NCI-H82 treated with DMSO at 0.1 percent for 48 hours (cell line): Measurements from ENCODE around the gene CABP4.

Source experiments
- DNase-seq: peaks from one replicate; lab custom pipeline; 2025; ENCODE audit not compliant: unreplicated experiment; lab: John Stamatoyannopoulos, UW

CABP4 gene

DNA sequence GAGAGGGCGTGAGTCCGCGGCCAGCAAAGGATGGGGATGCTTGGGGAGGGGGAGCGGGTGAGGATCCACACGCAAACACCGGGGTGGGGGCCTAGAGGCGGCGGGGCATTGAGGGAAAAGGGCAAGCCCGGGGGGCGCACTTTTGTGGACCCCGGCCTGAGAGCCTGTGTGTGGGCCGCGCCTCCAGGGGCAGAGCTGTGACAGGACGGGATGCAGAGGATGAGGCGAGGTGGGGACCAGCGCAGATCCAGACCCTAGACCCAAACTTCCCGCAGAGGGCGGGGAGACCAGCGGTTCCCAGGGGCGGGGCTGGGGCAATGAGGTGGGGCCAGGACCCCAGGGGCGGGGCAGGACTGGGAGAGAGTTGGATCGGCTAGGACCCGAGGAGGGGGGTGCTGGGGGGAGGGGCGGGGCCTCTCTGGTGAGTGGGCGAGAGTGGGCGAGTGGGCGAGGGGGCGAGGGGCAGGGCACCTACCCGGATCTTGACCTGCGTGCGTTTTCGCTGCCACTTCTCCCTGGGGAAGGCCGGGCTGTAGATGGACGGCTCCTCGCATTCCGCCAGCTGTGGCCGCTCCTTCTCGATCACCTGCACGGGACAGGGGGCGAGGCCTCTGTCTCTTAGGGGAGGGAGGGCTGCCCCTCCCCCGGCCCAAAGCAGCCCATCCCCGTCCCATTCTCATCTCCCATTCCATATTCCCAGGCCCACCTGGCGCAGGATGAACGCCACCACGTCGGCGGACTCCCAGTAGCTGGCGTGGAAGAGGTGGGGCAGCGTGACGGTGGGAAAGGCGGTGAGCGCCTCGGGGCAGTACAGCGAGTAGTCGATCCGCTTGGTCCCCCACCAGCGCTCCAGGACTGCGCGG is 39.4 kb downstream of the CABP4 start:
- DNase-seq: no peak

DNA sequence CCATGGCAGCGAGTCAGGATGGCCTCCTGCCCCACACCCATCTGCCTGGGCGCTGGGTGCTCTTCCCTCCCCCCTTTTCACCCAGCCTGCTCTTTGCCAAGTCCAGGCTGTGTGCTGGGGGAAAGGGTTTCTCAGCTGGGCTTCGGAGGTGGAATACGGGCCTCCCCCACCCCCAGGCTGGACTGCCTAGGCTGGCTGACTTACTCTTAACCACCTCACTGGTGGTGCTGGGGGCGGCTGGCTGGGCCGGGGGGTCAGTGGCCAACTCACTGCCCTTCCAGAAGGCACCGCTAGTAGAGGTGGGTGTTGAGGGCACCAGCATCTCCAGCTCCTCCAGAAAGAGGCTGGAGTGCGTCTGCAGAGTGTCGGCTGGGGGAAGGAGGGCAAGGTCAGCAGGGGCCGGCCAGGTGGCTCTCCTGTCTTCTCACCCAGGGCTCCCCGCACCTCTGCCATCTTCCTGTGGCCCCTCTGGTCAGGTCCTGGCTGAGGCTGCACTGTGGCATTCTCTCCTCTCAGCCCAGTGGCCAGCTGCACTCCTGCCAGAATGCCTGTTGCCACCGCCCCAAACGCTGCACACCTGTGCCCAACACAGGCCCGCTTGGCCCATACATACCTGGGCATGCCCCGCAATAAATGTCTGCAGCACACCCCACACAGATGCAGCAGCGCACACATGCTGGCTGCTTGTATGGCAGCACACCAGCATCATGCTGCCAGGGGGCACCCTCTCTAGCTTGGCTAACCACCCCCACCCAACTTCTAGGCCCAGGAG is 40.3 kb downstream of the CABP4 start:
- DNase-seq: no peak

DNA sequence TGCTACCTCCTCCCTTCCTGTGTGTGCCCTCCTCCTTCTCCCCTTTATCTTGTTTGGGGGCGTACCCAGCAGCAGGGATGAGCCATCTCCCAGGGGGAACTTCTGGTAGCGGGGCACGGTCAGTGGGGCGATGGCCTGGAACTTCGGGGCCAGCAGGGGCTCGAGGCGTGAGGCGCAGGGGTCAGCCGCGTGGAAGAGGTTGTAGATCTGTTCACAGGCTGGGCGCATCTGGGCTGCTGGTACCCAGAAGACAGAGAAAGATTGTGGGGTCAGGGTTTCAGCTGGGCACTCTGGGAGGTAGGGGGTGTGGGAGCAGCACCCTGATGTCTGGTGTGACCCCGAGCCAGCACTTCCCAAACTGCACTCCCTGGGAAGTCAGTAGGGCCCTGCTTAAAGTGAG is 41.0 kb downstream of the CABP4 start:
- no peak for DNase-seq

GRCh38 chr11:67497656-67498291 is 42.6 kb downstream of the CABP4 start:
- DNase-seq: no peak

DNA sequence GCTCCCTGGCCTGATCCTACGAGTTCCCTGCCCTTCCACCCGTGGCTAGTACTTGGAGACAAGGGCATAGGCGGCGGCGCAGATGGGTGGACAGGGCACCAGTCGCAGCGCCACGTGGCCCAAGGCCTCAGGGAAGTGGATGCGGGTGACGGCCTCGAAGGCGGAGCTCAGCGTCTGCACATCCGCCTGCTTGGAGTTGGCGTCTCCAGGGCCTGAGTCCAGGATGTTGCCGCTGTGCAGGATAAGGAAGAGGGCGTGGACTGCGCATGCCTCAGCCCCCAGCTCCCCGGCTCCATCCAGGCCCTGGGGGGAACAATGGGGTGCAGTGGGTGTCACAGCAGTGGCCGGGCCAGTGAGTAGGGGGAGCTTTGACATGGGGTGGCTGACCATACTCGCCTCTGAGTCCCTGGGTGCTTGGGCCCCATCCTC is 43.4 kb downstream of the CABP4 start:
- DNase-seq: no peak

DNA sequence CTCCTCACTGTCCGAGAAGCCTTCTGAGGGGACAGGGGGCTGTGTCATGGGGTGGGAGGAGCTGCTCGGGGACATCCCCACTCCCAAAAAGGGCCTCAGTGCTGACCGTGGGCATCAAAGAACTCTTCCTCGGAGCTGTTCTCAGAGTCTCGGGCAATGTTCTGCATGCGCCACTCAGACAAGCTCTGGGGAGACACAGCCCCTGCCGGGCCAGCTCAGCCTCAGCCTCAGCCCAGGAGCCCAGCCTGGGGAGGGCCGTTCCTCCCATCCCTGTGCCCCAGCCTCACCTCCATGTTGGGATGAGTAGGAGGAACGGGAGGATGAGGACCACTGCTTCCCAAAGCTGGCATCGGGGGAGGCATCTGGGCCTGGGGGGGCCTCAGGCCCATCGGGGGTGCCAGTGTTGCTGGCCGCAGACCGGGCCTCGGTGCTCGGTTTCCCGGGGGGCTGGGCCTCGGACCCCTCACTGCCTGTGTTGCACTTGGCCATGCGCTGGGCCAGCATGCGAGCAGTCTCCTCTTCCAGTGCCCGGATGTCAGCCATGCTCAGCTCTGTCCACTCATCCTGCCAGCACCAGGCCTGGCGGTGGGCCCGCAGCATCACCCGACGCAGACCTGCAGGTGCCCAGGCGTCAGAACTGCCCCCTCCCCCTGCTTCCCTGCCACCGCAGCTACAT is 44.8 kb downstream of the CABP4 start:
- DNase-seq: no peak

- no peak for DNase-seq
Measured at GRCh38 chr11:67500484-67500821, 45.3 kb downstream of the CABP4 start.

DNA sequence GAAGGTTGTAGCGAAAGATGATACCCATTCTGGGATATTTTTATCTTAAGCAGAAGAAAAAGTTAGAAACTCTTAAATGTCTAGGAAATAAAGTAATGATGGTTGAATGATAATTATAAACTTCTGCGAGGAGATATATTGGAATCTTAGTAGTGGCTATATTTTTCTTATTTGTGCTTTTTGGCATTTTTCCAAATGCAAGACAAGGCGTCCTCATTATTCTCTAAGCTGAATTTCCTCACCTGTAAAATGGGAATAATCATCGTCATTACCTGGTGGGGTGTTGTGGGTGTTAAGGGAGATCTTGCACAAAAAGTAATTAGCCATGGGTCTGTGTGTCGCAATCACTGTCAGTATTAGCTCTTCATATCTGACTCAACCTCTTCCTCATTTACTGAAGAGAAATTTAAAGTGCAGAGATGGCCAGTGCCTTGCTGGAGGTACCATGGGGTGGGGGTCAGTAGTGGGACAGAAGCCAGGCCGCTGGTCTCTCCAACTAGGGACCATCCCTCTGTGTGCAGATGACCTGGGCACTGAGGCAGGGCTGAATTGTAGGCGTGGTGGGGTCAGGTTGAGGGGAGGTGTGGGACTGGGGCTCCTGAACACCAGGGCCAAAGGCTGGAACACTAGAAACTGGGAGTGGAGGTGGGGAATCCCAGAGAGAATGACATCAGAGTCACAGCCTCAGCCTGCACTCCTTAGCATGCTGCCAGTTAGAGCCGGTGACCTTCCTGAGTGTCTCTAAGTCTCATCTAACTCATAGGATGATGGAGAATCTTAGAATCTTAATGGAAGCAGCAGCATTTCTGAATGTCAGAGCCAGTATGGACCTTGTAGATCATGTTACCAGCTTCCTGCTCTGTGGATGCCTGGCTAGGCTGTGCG is 45.9 kb downstream of the CABP4 start:
- no peak for DNase-seq

DNA sequence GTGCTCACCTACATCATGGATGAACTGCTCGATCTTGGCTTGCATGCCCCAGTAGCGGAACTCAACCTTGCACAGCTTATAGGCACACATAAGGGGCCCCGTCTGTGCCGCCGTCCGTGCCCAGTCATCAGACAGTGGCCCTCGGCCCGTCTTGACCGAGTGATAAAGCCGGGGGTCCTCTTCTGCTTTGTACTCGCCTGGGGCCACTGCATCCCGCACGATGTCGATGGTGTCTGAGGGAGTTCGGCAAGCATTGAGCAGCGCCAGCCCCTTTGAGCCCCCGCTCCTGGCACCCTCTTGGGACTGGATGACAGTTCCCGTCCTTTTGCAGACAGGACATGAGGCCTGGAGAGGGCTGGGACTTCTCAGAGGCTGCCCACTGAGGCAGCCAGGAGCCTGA is 46.7 kb downstream of the CABP4 start:
- no peak for DNase-seq

DNA sequence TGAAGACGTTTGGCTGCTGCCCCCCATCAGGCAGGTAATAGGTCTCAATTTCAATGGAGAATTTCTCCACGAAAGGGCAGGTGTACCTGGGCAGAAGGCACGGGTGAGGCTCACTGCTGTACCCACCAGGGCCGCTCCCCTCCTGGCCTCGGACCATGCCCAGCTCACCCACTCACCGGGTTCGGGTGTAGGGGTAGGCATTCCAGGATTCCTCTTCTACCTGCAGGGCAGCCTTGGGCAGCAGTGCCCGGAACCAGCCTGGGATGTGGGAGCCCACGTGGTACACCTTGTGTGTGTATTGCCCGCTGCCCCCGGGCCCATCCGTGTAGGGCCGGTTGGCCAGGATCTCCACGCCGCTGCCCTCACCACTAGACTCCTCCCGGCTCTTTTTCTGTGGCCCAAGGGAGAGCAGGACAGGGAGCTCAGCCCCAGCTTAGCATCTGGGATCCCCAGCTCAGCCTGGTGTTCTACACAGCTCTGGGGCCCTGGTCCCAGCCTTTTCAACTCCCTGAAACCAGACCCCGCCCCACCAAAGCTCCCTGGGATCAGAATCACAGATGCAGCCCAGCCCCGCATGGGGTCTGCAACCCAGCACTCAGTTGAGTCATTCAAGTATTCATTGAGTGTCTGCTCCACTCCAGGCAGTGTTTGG is 47.3 kb downstream of the CABP4 start:
- DNase-seq: no peak

DNA sequence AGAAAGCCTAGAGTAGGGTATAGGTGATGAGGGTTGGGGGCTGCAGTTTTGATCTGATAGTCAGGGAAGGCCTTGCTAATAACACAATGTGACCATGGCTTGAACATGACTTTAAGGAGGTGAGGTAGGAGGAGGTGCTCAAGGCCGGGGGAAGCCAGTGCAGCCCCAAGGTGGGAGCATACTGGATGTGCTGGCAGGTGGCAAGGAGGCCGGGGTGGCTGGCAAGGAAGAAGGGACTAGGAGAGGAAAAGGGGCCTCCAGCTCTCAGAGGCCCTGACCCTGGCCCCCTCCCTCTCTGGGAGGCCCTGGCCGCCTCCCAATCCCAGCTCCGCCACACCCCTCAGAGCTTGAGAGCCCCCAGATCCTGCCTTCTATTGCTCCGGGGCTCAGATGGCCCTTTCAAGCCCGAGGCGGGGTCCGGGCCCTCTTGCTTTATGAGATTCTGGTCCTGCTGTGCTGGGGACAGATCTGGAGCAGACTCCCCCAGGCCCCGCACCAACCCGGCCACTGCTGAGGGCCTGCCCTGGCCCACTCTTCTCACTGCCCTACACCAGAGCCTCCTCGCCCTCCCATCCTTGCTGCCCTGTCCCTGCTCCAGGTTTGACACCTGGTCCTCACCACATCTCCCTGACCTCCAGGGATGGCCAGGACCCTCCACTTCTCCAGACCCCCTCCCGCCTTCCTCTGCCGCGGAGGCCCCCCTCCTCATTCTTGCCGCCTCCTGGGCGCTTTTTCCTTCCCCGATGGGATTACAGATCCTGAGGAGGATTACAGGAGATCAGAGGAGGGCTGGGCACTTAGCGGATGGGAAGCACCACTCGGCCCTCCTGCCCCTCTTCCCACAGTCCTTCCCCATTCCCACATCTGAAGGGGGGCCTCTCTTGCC is 48.2 kb downstream of the CABP4 start:
- peak; percentile 58 for DNase-seq

GRCh38 chr11:67504005-67504949 is 49.1 kb downstream of the CABP4 start:
- no peak for DNase-seq

DNA sequence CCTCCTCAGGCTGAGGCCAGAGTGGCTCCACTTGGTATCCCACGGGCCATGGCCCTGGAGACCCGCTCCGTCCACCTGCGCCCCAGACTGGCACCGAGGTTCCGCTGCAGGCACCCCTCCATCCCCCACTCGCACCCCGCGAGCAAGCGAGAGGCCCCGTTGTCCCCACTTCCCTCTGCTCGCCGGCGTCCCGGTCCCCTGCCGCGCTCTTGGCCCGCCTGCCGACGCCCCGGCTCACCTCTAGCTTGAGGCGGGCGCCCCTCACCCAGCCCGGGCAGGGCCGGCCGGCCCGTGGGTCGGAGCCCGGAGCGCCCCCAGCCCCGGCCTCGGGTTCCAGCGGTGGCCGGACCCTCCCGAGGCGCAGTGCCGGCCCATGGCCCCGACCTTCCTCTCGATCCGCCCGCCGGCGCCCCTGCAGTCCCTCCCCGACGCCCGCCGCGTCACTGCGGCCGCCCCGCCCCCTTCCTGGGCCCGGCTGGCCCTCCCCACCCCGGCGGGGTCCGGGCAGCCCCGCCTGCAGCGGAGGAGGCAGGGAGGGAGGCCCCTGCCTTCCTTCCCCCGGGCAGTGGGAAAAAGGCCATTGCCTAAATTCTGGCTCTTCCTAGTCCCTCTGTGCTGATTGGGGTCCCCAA is 49.9 kb downstream of the CABP4 start, which contains the start of gene PITPNM1:
Gene PITPNM1 (minus strand): TSS at position 414 of the 632 bp plus-strand sequence. CDS start 1,183 bp downstream, outside the sequence.
- DNase-seq: peak; percentile 3

DNA sequence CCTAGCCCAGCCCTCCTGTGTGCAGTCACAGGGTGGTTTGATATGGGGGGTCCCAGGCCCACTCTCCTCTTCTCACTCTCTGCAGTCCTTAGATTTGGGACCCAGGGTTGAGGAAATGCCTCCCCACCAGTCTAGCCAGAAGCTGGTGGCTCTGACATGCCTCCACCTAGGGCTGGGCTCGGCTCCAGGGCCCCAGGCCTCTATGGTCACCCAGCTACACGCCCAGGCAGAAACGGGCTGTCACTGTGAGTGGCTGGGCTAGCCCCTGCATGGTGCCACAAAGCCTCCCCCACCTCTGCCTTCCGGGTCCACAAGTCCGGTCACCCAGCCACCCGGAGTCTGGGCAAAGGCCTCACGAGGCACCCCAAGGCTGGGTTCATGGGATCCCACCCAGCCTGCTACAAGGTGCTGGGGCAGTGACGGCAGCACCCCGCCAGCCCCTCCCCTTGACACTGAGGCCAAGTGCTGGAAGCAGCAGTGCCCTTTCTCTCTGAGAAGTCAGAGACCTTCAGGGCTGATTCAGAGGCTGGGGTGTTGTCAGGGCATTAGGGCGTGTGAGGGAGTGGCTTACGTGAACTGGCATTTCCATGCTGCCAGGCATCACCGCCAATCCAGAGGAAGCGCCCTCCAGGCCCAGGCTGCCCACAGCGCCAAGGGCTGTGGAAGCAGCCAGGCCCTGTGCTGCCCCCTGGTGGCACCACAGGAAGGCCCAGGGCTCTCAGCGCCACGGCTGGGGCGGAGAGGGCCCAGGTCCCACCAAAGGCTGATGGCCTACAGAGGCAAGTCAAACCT is 50.6 kb downstream of the CABP4 start:
- DNase-seq: peak; percentile 5

GRCh38 chr11:67506426-67507051 is 51.4 kb downstream of the CABP4 start:
- DNase-seq: no peak
